ENCODE measurements around the gene VPS45.

DNA sequence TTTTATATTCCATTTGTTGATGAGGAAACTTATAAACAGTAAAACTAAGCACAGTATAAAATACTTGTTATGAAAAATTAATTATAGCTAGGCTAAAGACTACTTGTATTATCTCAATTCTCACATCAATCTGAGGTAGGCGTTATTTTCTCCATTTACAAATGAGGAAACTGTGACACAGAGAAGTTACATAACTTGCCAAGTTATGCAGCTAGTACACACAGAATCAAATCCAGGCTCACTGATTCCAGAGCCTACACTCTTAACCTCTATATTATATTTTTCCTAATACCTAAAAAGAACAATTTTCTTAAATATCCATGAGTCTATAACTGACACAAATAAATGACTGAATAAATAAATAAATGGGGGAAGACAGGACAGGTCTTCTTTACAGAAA, 11.2 kb upstream of the VPS45 start:
- TF ChIP-seq, protein P1, sequence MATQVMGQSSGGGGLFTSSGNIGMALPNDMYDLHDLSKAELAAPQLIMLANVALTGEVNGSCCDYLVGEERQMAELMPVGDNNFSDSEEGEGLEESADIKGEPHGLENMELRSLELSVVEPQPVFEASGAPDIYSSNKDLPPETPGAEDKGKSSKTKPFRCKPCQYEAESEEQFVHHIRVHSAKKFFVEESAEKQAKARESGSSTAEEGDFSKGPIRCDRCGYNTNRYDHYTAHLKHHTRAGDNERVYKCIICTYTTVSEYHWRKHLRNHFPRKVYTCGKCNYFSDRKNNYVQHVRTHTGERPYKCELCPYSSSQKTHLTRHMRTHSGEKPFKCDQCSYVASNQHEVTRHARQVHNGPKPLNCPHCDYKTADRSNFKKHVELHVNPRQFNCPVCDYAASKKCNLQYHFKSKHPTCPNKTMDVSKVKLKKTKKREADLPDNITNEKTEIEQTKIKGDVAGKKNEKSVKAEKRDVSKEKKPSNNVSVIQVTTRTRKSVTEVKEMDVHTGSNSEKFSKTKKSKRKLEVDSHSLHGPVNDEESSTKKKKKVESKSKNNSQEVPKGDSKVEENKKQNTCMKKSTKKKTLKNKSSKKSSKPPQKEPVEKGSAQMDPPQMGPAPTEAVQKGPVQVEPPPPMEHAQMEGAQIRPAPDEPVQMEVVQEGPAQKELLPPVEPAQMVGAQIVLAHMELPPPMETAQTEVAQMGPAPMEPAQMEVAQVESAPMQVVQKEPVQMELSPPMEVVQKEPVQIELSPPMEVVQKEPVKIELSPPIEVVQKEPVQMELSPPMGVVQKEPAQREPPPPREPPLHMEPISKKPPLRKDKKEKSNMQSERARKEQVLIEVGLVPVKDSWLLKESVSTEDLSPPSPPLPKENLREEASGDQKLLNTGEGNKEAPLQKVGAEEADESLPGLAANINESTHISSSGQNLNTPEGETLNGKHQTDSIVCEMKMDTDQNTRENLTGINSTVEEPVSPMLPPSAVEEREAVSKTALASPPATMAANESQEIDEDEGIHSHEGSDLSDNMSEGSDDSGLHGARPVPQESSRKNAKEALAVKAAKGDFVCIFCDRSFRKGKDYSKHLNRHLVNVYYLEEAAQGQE (IDR thresholded peaks at IDR 0.05): no peak
- TF ChIP-seq, protein P2, sequence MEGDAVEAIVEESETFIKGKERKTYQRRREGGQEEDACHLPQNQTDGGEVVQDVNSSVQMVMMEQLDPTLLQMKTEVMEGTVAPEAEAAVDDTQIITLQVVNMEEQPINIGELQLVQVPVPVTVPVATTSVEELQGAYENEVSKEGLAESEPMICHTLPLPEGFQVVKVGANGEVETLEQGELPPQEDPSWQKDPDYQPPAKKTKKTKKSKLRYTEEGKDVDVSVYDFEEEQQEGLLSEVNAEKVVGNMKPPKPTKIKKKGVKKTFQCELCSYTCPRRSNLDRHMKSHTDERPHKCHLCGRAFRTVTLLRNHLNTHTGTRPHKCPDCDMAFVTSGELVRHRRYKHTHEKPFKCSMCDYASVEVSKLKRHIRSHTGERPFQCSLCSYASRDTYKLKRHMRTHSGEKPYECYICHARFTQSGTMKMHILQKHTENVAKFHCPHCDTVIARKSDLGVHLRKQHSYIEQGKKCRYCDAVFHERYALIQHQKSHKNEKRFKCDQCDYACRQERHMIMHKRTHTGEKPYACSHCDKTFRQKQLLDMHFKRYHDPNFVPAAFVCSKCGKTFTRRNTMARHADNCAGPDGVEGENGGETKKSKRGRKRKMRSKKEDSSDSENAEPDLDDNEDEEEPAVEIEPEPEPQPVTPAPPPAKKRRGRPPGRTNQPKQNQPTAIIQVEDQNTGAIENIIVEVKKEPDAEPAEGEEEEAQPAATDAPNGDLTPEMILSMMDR (IDR thresholded peaks at IDR 0.05; ENCODE audit: low read depth, low read length, missing input control): no peak
- no peak for TF ChIP-seq FOXA1 (IDR thresholded peaks at IDR 0.05)
- TF ChIP-seq, protein P3, sequence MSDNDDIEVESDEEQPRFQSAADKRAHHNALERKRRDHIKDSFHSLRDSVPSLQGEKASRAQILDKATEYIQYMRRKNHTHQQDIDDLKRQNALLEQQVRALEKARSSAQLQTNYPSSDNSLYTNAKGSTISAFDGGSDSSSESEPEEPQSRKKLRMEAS (IDR thresholded peaks at IDR 0.05): no peak
- TF ChIP-seq, protein P4, sequence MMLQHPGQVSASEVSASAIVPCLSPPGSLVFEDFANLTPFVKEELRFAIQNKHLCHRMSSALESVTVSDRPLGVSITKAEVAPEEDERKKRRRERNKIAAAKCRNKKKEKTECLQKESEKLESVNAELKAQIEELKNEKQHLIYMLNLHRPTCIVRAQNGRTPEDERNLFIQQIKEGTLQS (IDR thresholded peaks at IDR 0.05): no peak
